Hepatocyte (in vitro differentiated cells): ENCODE measurements around the gene NAB2. TPM values are rescaled to one million over a fixed set of nuclear protein-coding genes. Genes with fewer than 3 reads are reported as not detected.

ENCODE experiments used
- DNase-seq: peaks from one replicate; pipeline ENCODE4 v3.0.0-alpha.2; 2016; ENCODE audit warnings: low spot score
- H2AFZ ChIP-seq: fragments of 200-600 bp; sonication (generic); 2 replicates; pipeline ENCODE4 v1.6.0; 2016; ENCODE audit warnings: antibody characterized with exemption, mild to moderate bottlenecking
- H3K27ac ChIP-seq: fragments of 200-600 bp; sonication (generic); 2 replicates; pipeline ENCODE4 v1.5.1; 2016; ENCODE audit warnings: mild to moderate bottlenecking
- H3K27me3 ChIP-seq: fragments of 200-600 bp; sonication (generic); 2 replicates; pipeline ENCODE4 v1.6.1; 2016
- H3K36me3 ChIP-seq: fragments of 200-600 bp; sonication (generic); replicated peaks from 2 replicates; pipeline ENCODE4 v1.5.1; 2016; ENCODE audit warnings: low read depth; ENCODE audit not compliant: insufficient read depth
- H3K4me1 ChIP-seq: fragments of 200-600 bp; sonication (generic); 2 replicates; pipeline ENCODE4 v1.5.1; 2016; ENCODE audit warnings: mild to moderate bottlenecking, moderate library complexity; ENCODE audit not compliant: insufficient read depth
- H3K4me2 ChIP-seq: fragments of 200-600 bp; sonication (generic); 2 replicates; pipeline ENCODE4 v1.6.0; 2016
- H3K4me3 ChIP-seq: fragments of 200-600 bp; sonication (generic); 2 replicates; pipeline ENCODE4 v1.5.1; 2016; ENCODE audit warnings: mild to moderate bottlenecking
- H3K79me2 ChIP-seq: fragments of 200-600 bp; sonication (generic); 2 replicates; pipeline ENCODE4 v1.6.0; 2017; ENCODE audit warnings: mild to moderate bottlenecking
- H3K9me2 ChIP-seq: fragments of 200-600 bp; sonication (generic); replicated peaks from 2 replicates; pipeline ENCODE4 v1.6.0; 2017; ENCODE audit warnings: mild to moderate bottlenecking; ENCODE audit not compliant: insufficient read depth
- H3K9me3 ChIP-seq: fragments of 200-600 bp; sonication (generic); 2 replicates; pipeline ENCODE4 v1.5.1; 2016; ENCODE audit warnings: low read depth, mild to moderate bottlenecking
- H4K20me1 ChIP-seq: fragments of 200-600 bp; sonication (generic); 2 replicates; pipeline ENCODE4 v1.6.0; 2016; ENCODE audit warnings: mild to moderate bottlenecking; ENCODE audit not compliant: insufficient read depth, poor library complexity, severe bottlenecking
- CTCF ChIP-seq: fragments of 200-600 bp; sonication (generic); IDR thresholded peaks from 2 replicates; pipeline ENCODE4 v1.5.1; 2016; ENCODE audit warnings: antibody characterized with exemption, mild to moderate bottlenecking; ENCODE audit not compliant: poor library complexity
- EZH2 ChIP-seq: fragments of 200-600 bp; sonication (generic); IDR thresholded peaks from 2 replicates; pipeline ENCODE4 v1.6.1; 2016; ENCODE audit warnings: antibody characterized with exemption, mild to moderate bottlenecking, borderline replicate concordance
- EZH2phosphoT487 ChIP-seq: fragments of 200-600 bp; sonication (generic); IDR thresholded peaks from one replicate; pipeline ENCODE4 v1.6.1; 2018; ENCODE audit warnings: antibody characterized with exemption, mild to moderate bottlenecking, low read depth, moderate library complexity; ENCODE audit not compliant: unreplicated experiment, severe bottlenecking
- WGBS: methylation state at CpG from one replicate; pipeline ENCODE4 v1.1.6; 2016; ENCODE audit warnings: low lambda C conversion rate; ENCODE audit errors: missing lambda C conversion rate; 5-methylcytosine and 5-hydroxymethylcytosine counted together
- polyA plus RNA-seq: library from polyadenylated mRNA; unstranded; fragments of >200 nt; fragmentation: Nextera tagmentation; extraction: Ambion mirVana; gene quantifications from 2 replicates; pipeline ENCODE4 v1.2.1, GENCODE V29; 2016
- total RNA-seq: library from RNA; depleted of rRNA; stranded (reverse); fragments of >200 nt; gene quantifications from 2 replicates; pipeline ENCODE4 v1.2.3, GENCODE V29; 2014

NAB2 gene
- total and polyA plus RNA-seq, 2 experiments from 2014 or later: 12.3 to 21.9 TPM

GRCh38 chr12:57123813-57124212, 34.9 kb downstream of the NAB2 start:
- Histone ChIP-seq H4K20me1 (no peaks in the 10 kb centered on the region), H2AFZ (no peak overlapping the region), H3K4me3 (no peak overlapping the region), H3K4me1 (peaks cover 10% of the 10 kb centered on the region), H3K9me3 (no peaks in the 10 kb centered on the region), H3K36me3 (no peaks in the 10 kb centered on the region), H3K27ac (no peak overlapping the region), H3K79me2 (peaks cover 5% of the 10 kb centered on the region), H3K9me2 (no peaks in the 10 kb centered on the region), H3K4me2 (no peak overlapping the region), H3K27me3 (no peaks in the 10 kb centered on the region)
- DNase-seq: no peak
- 62% methylated on average over 2 of the region's 2 CpGs for WGBS
- TF ChIP-seq CTCF: no peak

GRCh38 chr12:57124261-57124877, 35.5 kb downstream of the NAB2 start:
- no peaks in the 10 kb centered on the region for H3K9me3 ChIP-seq
- no peaks in the 10 kb centered on the region for H4K20me1 ChIP-seq
- H3K4me2 ChIP-seq: no peak overlapping the region
- DNase-seq: peak; percentile 88
- WGBS: 21% methylated on average over 10 of the region's 10 CpGs
- no peaks in the 10 kb centered on the region for H3K36me3 ChIP-seq
- peaks cover 10% of the 10 kb centered on the region for H3K4me1 ChIP-seq
- TF ChIP-seq EZH2phosphoT487 (no peak), EZH2 (no peak), CTCF (peak; percentile 86)
- no peaks in the 10 kb centered on the region for H3K9me2 ChIP-seq
- no peaks in the 10 kb centered on the region for H3K27me3 ChIP-seq
- no peak overlapping the region for H2AFZ ChIP-seq
- H3K79me2 ChIP-seq: peaks cover 11% of the 10 kb centered on the region
- no peak overlapping the region for H3K27ac ChIP-seq
- no peak overlapping the region for H3K4me3 ChIP-seq

GRCh38 chr12:57126061-57126460, 37.1 kb downstream of the NAB2 start:
- Histone ChIP-seq H3K79me2 (peaks cover 28% of the 10 kb centered on the region), H2AFZ (no peak overlapping the region), H3K36me3 (no peaks in the 10 kb centered on the region), H3K4me3 (no peak overlapping the region), H3K4me1 (peaks cover 21% of the 10 kb centered on the region), H3K9me3 (no peaks in the 10 kb centered on the region), H3K27me3 (no peaks in the 10 kb centered on the region), H3K4me2 (peak overlapping the region; percentile 92), H4K20me1 (peaks cover 8% of the 10 kb centered on the region), H3K9me2 (no peaks in the 10 kb centered on the region), H3K27ac (no peak overlapping the region)
- no peak for DNase-seq
- 97% methylated on average over 11 of the region's 11 CpGs for WGBS
- no peak for TF ChIP-seq EZH2phosphoT487

GRCh38 chr12:57126561-57126960, 37.6 kb downstream of the NAB2 start:
- no peak for DNase-seq
- H3K4me2 ChIP-seq: peak overlapping the region; percentile 92
- no peak for TF ChIP-seq CTCF
- TF ChIP-seq EZH2: no peak
- H4K20me1 ChIP-seq: peaks cover 13% of the 10 kb centered on the region
- H3K4me3 ChIP-seq: no peak overlapping the region
- H3K4me1 ChIP-seq: peaks cover 26% of the 10 kb centered on the region
- peak overlapping the region; percentile 98 for H3K27ac ChIP-seq
- peaks cover 33% of the 10 kb centered on the region for H3K79me2 ChIP-seq
- no peaks in the 10 kb centered on the region for H3K36me3 ChIP-seq
- no peaks in the 10 kb centered on the region for H3K27me3 ChIP-seq
- WGBS: 43% methylated on average over 7 of the region's 7 CpGs
- no peak overlapping the region for H2AFZ ChIP-seq
- no peaks in the 10 kb centered on the region for H3K9me3 ChIP-seq
- H3K9me2 ChIP-seq: no peaks in the 10 kb centered on the region
